ENCODE data around the gene MYH10. TPM values are rescaled to one million over a fixed set of nuclear protein-coding genes. Genes with fewer than 3 reads are reported as not detected.
"Not testable (repeated sequence)": the region's sequence is repeated elsewhere in the genome, so short reads cannot be mapped to it uniquely, and the experiment has no call there.

MYH10 gene
- 104 TPM for total RNA-seq

DNA sequence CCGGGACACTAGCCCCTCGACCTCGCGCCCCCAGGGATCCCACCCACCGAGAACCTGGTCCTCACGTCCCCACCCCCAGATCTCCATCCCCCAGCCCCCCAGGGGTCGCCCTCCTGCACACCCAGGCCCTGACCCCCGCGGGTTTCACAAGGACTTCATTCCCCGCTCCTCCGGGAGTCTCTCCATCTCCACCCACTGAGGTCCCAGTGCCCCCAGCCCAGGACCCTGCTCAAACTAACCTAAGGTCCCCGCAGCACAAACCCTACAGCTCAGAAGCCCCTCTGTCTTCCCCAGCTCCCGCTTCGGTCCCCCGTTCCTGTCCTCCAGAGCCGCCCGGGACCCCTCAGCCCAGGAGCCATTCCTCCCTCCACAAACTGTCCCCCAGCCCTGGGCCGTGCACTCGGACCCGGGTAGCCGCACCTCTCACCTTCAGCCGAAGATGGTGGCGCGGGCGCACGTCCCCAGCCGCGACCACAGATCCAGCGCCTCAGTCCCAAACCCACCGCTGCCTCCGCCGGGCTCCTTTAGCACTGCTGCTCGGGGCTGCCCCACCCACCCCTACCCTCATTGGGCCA, at the start of gene MYH10:
TSS of gene MYH10 (minus strand) at position 499 of the 575 bp plus-strand sequence. CDS start 7,479 bp downstream, outside the sequence.
- DNase-seq (ENCODE audit: low spot score) = no peak

DNA sequence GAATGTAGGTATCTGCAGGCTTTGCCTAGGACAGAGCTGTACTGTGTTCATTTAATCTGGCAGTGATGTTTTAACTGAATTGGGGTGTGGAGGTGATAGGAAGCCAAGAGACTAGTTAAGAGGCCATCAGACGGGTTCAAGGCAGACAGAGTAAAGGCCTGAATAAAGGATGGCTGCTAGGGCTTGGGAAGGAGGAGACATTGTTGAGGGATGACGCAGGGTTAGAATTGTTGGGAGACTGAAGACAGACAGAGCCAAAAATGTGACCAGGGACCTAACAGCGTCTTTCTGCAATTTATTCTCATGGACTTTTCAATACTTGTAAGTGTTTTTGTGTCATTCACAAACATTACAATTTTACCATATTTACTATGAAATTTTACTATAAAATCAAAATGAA, 48.6 kb upstream of the MYH10 start:
- no peak for DNase-seq (ENCODE audit: low spot score)

DNA sequence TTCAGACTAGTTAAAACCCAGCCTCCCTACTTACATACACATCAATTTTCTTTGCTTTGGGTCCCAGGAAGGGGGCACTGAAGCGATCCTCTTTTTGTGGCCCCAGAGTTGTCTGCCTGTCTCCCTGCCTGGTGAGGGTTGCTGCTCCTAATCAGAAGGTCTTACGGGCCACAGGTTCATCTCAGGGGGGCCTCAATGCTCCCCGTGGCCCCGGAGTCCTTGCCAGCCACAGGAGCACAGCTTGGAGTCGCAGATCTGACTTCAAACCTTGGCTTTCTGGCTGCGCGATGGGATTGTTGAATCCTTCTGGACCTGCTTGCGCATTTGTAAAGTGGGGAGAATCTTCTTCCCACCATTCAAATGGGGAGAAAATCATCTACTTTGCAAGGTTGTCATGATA, 44.8 kb upstream of the MYH10 start:
- DNase-seq (ENCODE audit: low spot score) = no peak

DNA sequence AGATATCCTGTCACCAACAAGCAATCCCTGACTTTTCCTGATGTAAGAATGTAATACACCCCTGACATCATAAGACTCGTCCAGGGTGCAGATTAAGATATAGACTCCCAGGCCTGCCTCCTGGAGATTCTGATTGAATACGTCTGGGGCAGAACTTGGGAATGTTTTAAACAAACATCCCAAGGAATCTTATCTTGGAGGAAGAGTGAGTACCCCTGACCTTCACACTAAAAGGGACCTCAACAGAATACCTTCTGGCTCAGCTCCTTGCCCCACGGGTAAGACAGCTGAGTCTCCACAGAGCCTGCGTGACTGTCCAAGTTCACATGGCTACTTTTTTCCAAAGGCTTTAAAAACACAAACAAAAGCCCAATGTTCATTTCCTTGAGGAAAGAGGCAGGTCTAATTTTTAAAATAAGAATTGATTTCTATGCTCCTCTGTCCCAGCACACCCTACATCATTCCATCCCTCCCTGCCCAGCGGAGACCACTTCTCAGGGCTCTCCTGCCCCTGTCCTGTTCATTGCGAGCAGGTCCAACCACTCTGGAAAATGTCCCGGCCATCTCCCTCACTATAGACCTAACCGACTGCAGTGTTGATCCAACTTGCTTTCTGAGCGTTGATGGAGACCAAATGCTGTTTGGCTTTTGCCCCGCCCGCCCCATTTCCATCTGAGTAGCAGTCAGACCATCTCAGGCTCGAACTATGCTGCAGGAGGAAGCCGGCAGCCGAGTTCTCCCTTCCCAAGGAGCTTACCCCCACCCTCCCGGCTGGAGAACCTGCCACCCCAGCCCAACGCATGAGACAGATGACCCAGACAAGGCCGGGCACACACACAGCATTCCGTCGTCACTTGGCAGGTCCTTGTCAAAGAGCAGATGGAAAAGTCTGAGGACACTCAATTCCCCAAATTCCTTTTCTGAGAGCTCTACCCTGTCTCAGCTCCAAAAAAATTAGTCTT, 44.1 kb upstream of the MYH10 start:
- DNase-seq (ENCODE audit: low spot score) = peak; percentile 49

DNA sequence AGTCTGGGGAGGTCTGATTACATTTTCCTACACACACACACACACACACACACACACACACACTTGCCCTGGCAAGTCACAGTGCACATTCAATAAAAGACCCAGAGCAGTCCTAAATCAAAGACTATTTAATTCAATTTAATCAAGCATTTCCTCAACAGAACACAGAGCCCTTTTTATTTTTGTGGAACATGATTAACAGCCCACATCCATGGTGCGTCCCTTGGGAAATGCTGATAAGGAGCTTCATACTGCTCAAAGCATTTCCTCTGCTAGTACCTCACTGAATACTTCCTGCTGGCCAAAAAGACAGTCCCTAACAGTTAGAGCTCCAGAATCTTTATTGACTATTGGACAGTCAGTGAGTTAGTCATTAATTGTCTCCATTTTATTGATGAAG, 43.1 kb upstream of the MYH10 start:
- no peak for DNase-seq (ENCODE audit: low spot score)

DNA sequence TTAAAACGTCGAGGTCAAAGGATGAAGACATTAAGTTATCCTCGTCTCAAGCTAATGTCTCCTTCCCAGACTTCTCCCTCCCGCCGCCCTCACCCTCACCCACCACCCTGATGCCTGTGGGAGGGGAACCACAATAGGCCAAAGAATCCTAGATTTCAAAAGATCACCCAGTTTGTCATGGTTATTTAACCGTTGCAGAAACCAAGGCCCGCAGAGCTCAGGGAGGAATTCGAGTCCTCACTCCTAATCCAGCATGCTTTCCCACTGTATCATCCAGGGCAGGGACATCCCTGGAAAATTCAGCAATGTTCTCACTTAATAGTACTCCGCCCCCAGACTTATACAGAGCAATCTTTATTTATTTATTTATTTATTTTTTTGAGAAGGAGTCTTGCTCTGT, 41.8 kb upstream of the MYH10 start:
- DNase-seq (ENCODE audit: low spot score) = no peak

DNA sequence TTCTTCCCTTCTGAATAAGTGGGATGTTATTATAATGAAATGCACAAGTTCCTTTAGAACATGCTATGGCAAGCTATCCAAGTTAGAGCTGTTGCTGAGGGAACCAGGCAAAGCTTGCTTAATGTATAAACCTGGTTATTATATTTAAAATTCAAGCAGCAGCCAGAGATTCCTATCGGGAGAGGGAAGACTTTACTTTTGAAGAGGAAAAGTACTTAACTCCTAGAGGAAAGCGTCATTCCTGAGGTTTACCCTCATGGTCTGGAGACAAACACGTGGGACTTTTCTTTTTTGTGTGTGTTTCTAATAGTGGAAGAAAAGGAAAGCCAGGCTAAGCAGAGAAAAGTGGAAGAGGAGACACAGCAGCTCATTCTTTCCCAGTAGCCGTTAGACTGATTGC, 39.9 kb upstream of the MYH10 start:
- no peak for DNase-seq (ENCODE audit: low spot score)

DNA sequence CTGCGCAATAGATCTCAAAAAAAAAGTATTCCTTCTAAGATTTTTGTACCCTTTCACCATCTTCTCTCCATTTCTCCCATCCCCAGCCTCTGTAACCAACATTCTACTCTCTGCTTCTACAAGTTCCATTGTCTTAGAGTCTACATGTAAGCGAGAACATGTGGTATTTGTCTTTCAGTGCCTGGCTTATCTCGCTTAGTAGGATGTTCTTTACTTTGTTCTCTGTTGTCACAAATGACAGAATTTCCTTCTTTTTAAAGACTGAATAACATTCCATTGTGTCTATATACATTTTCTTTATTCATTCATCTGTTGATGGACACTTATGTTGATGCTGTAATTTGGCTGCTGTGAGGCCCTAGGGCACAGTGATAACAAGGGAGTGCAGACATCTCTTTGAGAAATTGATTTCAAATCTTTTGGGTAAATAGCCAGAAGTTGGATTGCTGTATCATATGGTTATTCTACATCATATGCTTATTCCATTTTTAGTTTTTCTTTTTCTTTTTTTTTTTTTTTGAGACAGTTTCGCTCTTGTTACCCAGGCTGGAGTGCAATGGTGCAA, 37.7 kb upstream of the MYH10 start:
- DNase-seq (ENCODE audit: low spot score) = no peak

DNA sequence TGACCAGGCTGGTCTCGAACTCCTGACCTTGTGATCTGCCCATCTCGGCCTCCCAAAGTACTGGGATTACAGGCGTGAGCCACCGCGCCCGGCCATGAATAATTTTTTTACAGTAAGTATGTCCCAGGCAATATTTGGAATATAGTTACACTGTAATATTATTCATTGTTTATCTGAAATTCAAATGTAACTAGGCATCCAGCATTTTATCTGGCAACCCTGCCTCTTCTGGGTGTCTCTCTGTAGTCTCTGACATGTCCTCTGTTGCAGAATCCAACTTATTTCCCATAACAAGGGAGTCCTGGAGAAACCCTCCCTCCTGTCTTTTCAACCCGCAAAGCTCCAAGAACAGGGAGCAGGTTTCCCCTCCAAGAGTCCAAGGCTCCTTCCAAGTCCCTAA, 36.9 kb upstream of the MYH10 start:
- DNase-seq (ENCODE audit: low spot score) = no peak

DNA sequence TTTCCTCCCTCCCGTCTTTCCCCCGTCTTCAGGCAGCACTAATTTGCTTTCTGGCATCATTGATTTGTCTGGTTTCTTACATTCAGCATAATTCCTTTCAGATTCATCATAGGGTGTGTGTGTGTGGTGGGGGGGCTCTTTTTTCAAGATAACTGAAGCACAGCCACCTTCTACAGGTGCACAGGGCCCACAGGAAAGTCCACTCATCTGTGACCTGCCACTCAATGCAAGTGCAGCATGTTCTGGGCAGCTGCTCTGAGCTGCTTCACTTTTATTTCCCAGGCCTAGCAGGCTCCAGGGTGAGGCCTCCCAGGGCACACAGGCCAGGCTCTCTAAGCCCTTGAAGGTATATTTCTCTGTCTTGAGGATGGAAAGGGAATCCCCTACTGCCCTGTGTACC, 35.2 kb upstream of the MYH10 start:
- DNase-seq (ENCODE audit: low spot score) = no peak

DNA sequence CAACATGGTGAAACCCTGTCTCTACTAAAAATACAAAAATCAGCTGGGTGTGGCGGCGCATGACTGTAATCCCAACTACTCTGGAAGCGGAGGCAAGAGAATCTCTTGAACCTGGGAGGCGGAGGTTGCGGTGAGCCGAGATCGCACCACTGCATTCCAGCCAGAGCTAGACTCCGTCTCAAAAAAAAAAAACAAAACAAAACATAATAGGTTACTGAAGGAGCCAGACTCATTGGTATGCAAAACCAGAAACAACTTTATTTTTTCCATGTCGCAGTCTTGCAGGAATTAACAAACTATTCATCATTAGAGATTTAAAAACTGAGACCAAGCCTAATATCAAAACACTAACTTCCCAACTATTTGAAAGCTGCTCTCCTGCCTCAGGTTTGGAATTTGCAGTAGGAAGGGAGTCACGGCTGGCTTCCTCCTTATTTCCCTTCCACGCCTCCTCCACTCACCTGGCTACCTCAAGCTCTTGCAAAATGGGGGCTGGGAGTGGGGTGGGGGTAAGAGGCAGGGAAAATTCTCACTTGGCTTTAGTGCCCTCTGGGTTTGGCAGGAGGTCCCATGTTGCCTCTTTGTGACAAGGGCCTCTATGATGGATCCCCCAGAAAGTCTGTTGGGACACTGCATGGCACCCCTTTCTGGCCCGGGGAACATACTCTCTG, 34.1 kb upstream of the MYH10 start:
- DNase-seq (ENCODE audit: low spot score) = no peak

DNA sequence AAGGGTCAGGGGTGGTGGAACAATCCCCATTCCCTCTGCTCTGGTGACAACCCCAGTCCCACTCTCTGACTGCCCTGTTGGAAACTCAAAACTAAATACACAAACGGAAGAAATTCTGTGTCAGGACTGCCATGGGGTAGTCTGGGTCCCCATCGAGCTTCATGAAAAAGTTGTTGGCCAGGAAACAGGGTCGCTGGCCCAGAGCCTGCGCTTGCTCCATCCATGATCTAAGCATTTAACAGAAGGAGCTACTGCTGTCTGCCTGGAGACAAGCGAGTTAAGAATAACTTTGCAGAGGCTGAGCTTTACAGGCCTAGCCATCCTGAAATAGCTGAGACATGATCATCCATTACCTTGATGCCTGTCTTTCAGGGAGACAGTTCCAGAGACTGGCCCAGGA, 32.4 kb upstream of the MYH10 start:
- no peak for DNase-seq (ENCODE audit: low spot score)

DNA sequence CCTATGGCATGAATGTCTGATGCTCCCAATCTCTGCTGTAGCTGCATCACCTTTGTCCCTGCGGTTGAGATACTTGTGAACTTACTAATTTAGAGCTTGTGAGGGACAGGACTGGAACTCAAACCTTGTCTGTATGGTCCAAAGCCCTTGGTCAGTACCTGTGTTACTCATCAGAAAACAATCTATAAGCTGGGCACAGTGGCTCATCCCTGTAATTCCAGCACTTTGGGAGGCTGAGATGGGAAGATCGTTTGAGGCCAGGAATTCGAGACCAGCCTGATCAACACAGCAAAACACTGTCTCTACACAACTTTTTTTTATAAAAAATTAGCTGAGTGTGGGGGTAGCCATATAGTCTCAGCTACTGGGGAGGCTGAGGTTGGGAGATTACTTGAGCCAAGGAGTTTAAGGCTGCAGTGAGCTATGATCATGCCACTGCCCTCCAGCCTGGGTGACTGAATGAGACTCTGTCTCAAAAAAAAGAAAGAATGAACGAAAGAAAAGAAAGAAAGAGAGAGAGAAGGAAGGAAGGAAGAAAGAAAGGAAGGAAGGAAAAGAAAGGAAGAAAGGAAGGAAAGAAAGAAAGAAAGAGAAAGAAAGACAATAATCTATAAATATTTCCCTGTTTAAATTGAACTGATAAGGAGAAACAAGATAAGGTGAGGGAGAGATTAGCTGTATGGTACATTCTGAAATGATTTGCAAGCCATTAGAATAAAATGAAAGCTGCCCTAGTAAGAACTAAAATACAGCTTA, 31.7 kb upstream of the MYH10 start:
- no peak for DNase-seq (ENCODE audit: low spot score)

DNA sequence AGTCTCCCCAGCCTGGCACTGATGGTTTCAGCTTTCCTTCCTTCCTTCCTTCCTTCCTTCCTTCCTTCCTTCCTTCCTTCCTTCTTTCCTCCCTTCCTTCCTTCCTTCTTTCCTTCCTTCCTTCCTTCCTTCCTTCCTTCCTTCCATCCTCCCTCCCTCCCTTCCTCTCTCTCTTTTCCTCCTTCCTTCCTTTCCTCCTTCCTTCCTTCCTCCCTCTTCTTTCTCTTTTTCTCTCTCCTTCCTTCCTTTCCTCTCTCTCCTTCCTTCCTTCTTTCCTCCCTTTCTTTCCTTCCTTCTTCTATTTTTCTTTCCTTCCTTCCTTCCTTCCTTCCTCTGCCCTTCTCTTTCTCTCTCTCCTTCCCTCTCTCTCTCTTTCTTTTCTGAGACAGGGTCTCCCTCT, 30.2 kb upstream of the MYH10 start:
- not testable (repeated sequence) for DNase-seq (ENCODE audit: low spot score)

DNA sequence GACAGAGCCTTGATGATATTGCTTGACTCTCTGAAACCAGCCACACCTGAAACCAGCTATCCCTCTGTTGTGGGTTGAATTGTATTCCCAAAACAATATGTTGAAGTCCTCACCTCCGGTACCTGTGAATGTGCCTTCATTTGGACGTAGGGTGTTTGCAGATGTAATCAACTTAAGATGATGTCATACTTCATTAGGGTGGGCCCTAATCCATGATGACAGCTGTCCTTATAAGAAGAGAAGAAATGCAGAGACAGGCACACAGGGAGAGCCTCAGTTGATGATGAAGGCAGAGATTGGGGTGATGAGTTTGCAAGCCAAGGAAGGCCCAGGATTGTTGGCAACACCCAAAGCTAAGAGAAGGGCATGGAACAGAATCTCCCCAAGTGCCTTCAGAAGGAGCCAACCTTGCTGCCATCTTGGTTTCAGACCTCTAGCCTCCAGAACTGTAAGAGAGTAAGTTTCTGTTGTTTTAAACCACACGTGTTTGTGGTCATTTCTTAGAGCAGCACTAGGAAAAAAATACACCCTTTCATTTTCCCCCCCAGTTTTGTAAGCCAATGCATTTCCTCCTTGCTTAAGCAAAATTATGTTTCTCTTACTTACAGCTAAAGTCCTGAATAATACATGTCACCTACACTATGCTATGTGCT, 29.4 kb upstream of the MYH10 start:
- DNase-seq (ENCODE audit: low spot score) = no peak

DNA sequence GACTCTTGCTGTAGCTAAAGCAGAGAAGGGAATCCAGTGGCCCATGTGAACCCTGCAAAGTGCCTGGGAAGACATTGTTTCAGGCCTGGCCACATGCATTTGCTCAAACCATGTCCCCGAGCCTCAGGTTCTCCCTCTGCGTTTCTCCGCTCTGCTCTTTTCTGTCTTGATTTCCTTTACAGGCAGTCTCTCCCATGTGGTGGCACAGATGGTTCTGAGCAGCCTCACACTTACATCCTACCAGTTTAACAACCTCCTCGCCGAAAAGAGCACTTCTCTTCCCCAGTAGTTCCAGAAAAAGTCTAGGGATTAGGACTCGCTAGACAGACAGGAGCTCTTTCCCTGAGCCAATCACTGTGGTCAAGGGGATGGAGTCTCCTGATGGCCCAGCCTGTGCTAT, 28.3 kb upstream of the MYH10 start:
- no peak for DNase-seq (ENCODE audit: low spot score)

DNA sequence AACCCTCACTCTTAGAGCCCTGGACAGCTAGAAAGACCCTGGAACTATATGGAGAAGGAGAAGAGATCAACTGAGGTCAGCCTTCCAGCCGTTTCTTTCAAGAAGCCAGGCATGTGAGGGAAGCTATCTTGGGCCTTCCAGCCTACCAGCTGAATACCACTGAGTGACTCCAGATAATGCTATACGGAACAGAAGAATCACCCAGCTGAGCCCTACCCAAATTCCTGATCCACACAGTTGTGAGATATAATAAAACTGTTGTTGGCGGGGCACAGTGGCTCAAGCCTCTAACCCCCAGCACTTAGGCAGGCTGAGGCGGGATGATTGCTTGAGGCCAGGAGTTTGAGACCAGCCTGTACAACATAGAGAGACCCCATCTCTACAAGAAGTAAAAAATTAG, 26.2 kb upstream of the MYH10 start:
- no peak for DNase-seq (ENCODE audit: low spot score)

DNA sequence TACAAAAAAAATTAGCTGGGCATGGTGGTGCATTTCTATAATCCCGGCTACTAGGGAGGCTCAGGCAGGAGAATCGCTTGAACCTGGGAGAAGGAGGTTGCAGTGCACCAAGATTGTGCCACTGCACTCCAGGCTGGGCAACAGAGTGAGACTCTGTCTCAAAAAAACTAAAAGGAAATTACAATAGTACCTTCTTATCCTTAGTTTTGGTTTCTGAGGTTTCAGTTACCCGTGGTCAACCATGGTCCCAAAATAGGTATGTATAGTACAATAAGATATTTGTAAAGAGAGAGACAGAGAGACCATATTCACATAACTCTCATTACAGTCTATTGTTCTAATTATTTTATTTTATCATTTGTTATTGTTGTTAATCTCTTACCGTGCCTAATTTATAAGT, 24.3 kb upstream of the MYH10 start:
- no peak for DNase-seq (ENCODE audit: low spot score)

DNA sequence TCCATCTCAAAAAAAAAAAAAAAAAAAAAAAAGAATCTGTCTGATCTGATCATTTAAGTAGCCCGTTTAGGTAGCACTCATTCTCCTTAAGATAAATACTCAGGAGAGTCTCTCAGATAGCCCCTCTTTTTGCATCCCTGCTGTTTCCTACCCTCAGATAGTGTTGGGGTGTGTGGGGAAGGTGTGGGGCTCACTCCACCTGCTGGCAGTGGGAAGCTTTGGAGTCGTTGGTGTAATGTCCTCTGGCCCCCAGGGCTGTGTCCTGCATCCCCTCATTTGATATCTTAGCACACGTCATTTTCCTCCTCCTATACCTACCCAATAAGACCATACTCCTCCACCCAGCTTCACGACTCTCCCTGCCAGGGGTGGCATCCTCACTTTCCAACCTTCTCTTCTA, 20.5 kb upstream of the MYH10 start:
- DNase-seq (ENCODE audit: low spot score) = no peak

DNA sequence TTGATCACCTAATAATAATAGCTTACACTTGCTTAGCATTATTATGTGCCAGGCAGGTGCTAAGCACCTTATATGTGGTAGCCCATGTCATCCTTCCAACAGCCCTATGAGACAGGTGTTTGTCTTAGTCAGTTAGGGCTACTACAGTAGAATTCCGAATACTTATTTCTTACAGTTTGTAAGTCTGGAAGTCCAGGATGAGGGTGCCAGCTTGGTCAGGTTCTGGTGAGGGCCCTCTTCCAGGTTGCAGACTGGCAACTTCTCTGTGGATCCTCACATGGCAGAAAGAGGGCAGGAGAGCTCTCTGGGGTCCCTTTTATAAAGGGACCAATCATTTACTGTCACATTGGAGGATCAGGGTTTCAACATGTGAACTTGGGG, 19.6 kb upstream of the MYH10 start:
- DNase-seq (ENCODE audit: low spot score) = no peak

Measured in mucosa of gallbladder (tissue), 1 donor.